Stimulated activated CD4-positive, alpha-beta T cell treated with anti-CD3 and anti-CD28 coated beads, Interleukin-15, amount 100 ng/mL, for 48 hours (primary cell): Measurements from ENCODE around the gene SMARCAL1.
A peak's percentile ranks its signal among the peaks of the same experiment; 100 is the strongest.
"Not testable (repeated sequence)": the region's sequence is repeated elsewhere in the genome, so short reads cannot be mapped to it uniquely, and the experiment has no call there.

Experiments used
- DNase-seq, 2 donors: peaks; one replicate each; pipeline ENCODE4 v3.0.0-alpha.2; 2020; ENCODE audit warnings: low read depth in 2 of 2

SMARCAL1 gene

GRCh38 chr2:216501854-216502253 lies 89.6 kb downstream of the SMARCAL1 start:
- DNase-seq: no peak

- DNase-seq: no peak
Observed at GRCh38 chr2:216502381-216503158, 90.3 kb downstream of the SMARCAL1 start.

GRCh38 chr2:216503159-216503629 lies 90.9 kb downstream of the SMARCAL1 start:
- DNase-seq: no peak

- DNase-seq: no peak
Observed at GRCh38 chr2:216503697-216504375, 91.6 kb downstream of the SMARCAL1 start.

- no peak for DNase-seq
Observed at GRCh38 chr2:216504376-216504762, 92.1 kb downstream of the SMARCAL1 start.

- DNase-seq: no peak
Observed at GRCh38 chr2:216505133-216506106, 93.1 kb downstream of the SMARCAL1 start.

GRCh38 chr2:216507220-216508160 lies 95.2 kb downstream of the SMARCAL1 start:
- DNase-seq: no peak

GRCh38 chr2:216508229-216508628 lies 95.9 kb downstream of the SMARCAL1 start:
- no peak for DNase-seq

GRCh38 chr2:216516730-216517350 lies 104.6 kb downstream of the SMARCAL1 start:
- no peak for DNase-seq

GRCh38 chr2:216517447-216518225 lies 105.4 kb downstream of the SMARCAL1 start:
- DNase-seq: no peak

- not testable (repeated sequence) for DNase-seq
Observed at GRCh38 chr2:216518566-216519119, 106.4 kb downstream of the SMARCAL1 start.

- DNase-seq: peak in 1 of 2 donors; percentile 38
Observed at GRCh38 chr2:216519154-216519762, 107.0 kb downstream of the SMARCAL1 start.

- no peak for DNase-seq
Observed at GRCh38 chr2:216520112-216520511, 107.8 kb downstream of the SMARCAL1 start.

- no peak for DNase-seq
Observed at GRCh38 chr2:216522892-216523502, 110.7 kb downstream of the SMARCAL1 start.

GRCh38 chr2:216525972-216526371 lies 113.7 kb downstream of the SMARCAL1 start:
- DNase-seq: no peak

GRCh38 chr2:216526939-216527338 lies 114.7 kb downstream of the SMARCAL1 start:
- no peak for DNase-seq

GRCh38 chr2:216527600-216527999 lies 115.3 kb downstream of the SMARCAL1 start:
- no peak for DNase-seq

- DNase-seq: no peak
Observed at GRCh38 chr2:216532562-216532961, 120.3 kb downstream of the SMARCAL1 start.
